Measurements from ENCODE around the gene ADAM10.

ADAM10 gene

GRCh38 chr15:58755956-58756355, 6.4 kb upstream of the ADAM10 start:
- DNase-seq = no peak

- DNase-seq = no peak
Measured at GRCh38 chr15:58755350-58755749, 5.8 kb upstream of the ADAM10 start.

- peak in 1 of 5 experiments; percentile 31 for DNase-seq
Measured at GRCh38 chr15:58752716-58753115, 3.2 kb upstream of the ADAM10 start.

GRCh38 chr15:58748852-58749531, 515 bp downstream of the ADAM10 start:
- DNase-seq = peak; percentile 11 to 60 (median 20)

GRCh38 chr15:58748040-58748851, 1.3 kb downstream of the ADAM10 start:
- peak in 2 of 5 experiments; percentile 14 to 82 for DNase-seq

- no peak for DNase-seq
Measured at GRCh38 chr15:58746174-58746573, 3.3 kb downstream of the ADAM10 start.

GRCh38 chr15:58742819-58743502, 6.5 kb downstream of the ADAM10 start:
- no peak for DNase-seq

GRCh38 chr15:58742022-58742813, 7.3 kb downstream of the ADAM10 start:
- DNase-seq = no peak

GRCh38 chr15:58741032-58741431, 8.5 kb downstream of the ADAM10 start:
- no peak for DNase-seq

- DNase-seq = no peak
Measured at GRCh38 chr15:58740436-58740835, 9.1 kb downstream of the ADAM10 start.

GRCh38 chr15:58738046-58738707, 11.3 kb downstream of the ADAM10 start:
- DNase-seq = no peak

- DNase-seq = no peak
Measured at GRCh38 chr15:58737298-58737697, 12.2 kb downstream of the ADAM10 start.

GRCh38 chr15:58736018-58736643, 13.4 kb downstream of the ADAM10 start:
- no peak for DNase-seq

- no peak for DNase-seq
Measured at GRCh38 chr15:58734859-58735258, 14.6 kb downstream of the ADAM10 start.

GRCh38 chr15:58732625-58733363, 16.7 kb downstream of the ADAM10 start:
- no peak for DNase-seq

- DNase-seq = no peak
Measured at GRCh38 chr15:58731756-58732535, 17.6 kb downstream of the ADAM10 start.

- no peak for DNase-seq
Measured at GRCh38 chr15:58726867-58727266, 22.6 kb downstream of the ADAM10 start.

GRCh38 chr15:58724466-58724865, 25.0 kb downstream of the ADAM10 start:
- DNase-seq = no peak

GRCh38 chr15:58717357-58717756, 32.1 kb downstream of the ADAM10 start:
- no peak for DNase-seq

GRCh38 chr15:58716027-58716426, 33.5 kb downstream of the ADAM10 start:
- DNase-seq = no peak
